ENCODE results near the gene S100B. TPM values are rescaled to one million over a fixed set of nuclear protein-coding genes. Genes with fewer than 3 reads are reported as not detected.

S100B gene
- total and polyA plus RNA-seq, 2 of the 13 experiments (the other 11 are each of a cell fraction or from before 2014, with no cell fraction given), result not detected

- TF ChIP-seq HHEX (CRISPR knock-in tag; IDR thresholded peaks at IDR 0.05) (no peak), FOXC1 (CRISPR knock-in tag; IDR thresholded peaks at IDR 0.05; ENCODE audit: borderline replicate concordance) (peak; percentile 95), ZNF24 (IDR thresholded peaks at IDR 0.05) (no peak), TEAD3 (CRISPR knock-in tag; optimal IDR thresholded peaks at IDR 0.05; ENCODE audit: borderline replicate concordance) (peak; percentile 90), HES4 (CRISPR knock-in tag; IDR thresholded peaks at IDR 0.05; ENCODE audit: borderline replicate concordance) (peak; percentile 94), SP2 (CRISPR knock-in tag; IDR thresholded peaks at IDR 0.05) (no peak), IRF9 (CRISPR knock-in tag; IDR thresholded peaks at IDR 0.05; ENCODE audit: borderline replicate concordance) (peak; percentile 98; the same call in 1 of the 2 replicates), HOXD1 (CRISPR knock-in tag; IDR thresholded peaks at IDR 0.05) (no peak), KAT7 (CRISPR knock-in tag; IDR thresholded peaks at IDR 0.05; ENCODE audit: borderline replicate concordance) (peak; percentile 77; the same call in 1 of the 2 replicates), MLXIP (CRISPR knock-in tag; IDR thresholded peaks at IDR 0.05; ENCODE audit: borderline replicate concordance) (no peak), RXRB (CRISPR knock-in tag; IDR thresholded peaks at IDR 0.05; ENCODE audit: borderline replicate concordance) (peak; percentile 28; the same call in 1 of the 2 replicates), TGIF2 (CRISPR knock-in tag; IDR thresholded peaks at IDR 0.05) (0 out of 2 replicates have a peak, but pooled peaks have one; percentile 27), CEBPB (IDR thresholded peaks at IDR 0.05; ENCODE audit: borderline replicate concordance, low read depth, low read length) (no peak), CREM (IDR thresholded peaks at IDR 0.05) (no peak; the same call in 1 of the 2 replicates), CREM (CRISPR knock-in tag; IDR thresholded peaks at IDR 0.05) (no peak), RFXAP (CRISPR knock-in tag; IDR thresholded peaks at IDR 0.05; ENCODE audit: borderline replicate concordance) (no peak; the same call in 1 of the 2 replicates), SRY (CRISPR knock-in tag; IDR thresholded peaks at IDR 0.05) (no peak; the same call in 1 of the 2 replicates), ZNF20 (CRISPR knock-in tag; IDR thresholded peaks at IDR 0.05) (no peak), ZNF761 (CRISPR knock-in tag; conservative IDR thresholded peaks at IDR 0.05) (peak; percentile 92), JDP2 (CRISPR knock-in tag; IDR thresholded peaks at IDR 0.05; ENCODE audit: borderline replicate concordance) (no peak), ZBTB8A (CRISPR knock-in tag; IDR thresholded peaks at IDR 0.05; ENCODE audit: borderline replicate concordance, low read depth) (peak; percentile 25; the same call in 1 of the 2 replicates), ZNF225 (CRISPR knock-in tag; IDR thresholded peaks at IDR 0.05) (peak; percentile 84), ETV6 (CRISPR knock-in tag; conservative IDR thresholded peaks at IDR 0.05) (peak; percentile 89), ZNF83 (CRISPR knock-in tag; IDR thresholded peaks at IDR 0.05; ENCODE audit: borderline replicate concordance) (0 out of 2 replicates have a peak, but pooled peaks have one; percentile 56), REXO4 (CRISPR knock-in tag; IDR thresholded peaks at IDR 0.05; ENCODE audit: borderline replicate concordance) (no peak)
- TF ChIP-seq, protein P1, sequence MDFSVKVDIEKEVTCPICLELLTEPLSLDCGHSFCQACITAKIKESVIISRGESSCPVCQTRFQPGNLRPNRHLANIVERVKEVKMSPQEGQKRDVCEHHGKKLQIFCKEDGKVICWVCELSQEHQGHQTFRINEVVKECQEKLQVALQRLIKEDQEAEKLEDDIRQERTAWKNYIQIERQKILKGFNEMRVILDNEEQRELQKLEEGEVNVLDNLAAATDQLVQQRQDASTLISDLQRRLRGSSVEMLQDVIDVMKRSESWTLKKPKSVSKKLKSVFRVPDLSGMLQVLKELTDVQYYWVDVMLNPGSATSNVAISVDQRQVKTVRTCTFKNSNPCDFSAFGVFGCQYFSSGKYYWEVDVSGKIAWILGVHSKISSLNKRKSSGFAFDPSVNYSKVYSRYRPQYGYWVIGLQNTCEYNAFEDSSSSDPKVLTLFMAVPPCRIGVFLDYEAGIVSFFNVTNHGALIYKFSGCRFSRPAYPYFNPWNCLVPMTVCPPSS (IDR thresholded peaks at IDR 0.05), result no peak
These were observed 30.7 kb upstream of the S100B start, which contains the start of gene PRMT2 (continued) for GRCh38 chr21:46635324-46636180.

Measured in HepG2 (cell line).